SK-N-DZ (cell line): ENCODE data around the gene DEXI.
"Not testable (repeated sequence)": the region's sequence is repeated elsewhere in the genome, so short reads cannot be mapped to it uniquely, and the experiment has no call there.

Source experiments
- DNase-seq: peaks from one replicate; pipeline ENCODE4 v3.0.0-alpha.2; 2015; ENCODE audit warnings: low spot score

Gene DEXI

DNA sequence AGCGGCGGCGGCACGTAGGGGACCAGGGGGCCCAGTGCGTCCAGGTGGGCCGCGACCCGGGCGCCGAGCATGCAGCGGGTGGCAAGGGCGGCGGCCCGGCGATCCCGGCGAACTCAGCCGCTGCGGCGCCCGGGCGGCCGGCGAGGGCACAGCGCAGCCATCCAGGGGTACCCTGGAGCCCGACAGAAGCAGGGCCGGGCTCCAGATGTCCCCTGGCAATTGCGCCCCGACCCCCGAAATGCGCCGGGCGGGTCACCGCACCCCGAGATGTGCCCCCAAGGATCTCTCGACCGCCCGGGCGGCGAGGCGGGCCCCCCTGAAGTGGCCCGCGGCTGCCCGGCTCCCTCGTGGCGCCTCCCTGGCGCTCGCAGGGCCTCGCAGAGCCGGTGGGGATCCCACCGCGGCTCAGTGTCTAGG, 325 bp downstream of the DEXI start:
- DNase-seq = not testable (repeated sequence)

DNA sequence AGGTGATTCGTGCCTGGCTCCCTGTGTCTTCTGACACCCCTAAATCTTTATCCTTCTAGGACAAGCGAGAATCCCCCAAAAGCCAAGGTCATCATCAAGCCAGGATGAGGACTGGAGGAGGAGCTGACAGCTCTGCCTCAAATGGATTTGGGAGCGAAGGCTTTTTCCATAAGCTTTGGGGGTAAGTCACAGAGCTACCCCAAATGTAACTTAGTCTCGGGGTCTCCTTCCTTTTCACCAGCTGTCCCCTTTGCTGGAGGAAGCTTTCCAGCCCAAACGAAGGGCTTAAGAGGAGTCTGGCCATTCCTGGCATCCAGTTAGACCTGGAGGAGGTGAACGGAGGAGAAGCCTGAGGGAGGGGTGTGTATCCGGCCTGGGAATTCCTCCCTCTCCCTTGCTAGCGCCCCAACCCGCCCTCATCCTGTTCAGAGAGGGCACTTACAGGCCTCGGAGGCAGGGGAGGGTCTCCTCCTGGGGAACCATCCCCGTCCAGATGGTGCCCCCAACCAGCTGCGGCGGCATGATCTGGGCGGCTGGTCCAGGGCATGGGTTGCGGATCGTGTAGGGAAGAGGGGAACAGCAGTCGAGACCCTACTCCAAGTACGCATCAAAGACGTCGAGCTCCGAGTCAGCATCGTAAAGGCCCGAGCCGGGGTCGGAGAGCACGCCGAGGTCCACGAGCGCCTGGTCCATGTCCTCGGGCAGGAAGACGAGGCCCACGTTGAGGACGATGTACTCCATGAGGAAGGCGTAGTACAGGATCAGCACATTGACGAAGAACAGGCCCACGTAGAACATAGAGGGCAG, 938 bp downstream of the DEXI start:
- DNase-seq = no peak

DNA sequence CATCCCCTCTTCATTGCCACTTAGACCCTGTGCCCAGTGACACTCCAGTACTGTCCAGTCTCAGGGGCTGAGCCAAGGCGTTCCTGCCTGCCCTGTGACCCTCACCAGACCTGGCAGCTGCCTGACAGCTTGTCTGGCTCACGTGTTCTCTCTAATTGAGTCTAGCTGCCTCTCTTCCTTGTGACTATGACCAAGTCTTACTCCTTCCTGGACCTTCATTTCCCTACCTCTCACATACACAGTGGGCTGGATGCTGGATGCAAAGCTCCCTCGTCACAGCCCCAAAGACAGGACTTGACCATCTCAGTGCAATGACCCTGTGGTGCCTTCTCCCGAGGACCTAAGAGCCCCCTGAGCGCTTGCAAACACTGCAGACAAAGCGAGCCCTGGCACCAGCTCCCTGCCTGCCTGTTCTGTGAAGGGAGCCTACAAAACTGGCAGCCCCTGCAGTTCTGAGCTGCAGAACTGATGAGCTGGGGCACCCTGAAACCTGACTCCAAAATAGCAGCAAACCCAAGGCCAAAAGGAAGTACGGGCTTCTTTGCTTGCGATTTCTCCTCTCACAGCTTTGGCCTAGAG, 1.7 kb downstream of the DEXI start:
- no peak for DNase-seq

DNA sequence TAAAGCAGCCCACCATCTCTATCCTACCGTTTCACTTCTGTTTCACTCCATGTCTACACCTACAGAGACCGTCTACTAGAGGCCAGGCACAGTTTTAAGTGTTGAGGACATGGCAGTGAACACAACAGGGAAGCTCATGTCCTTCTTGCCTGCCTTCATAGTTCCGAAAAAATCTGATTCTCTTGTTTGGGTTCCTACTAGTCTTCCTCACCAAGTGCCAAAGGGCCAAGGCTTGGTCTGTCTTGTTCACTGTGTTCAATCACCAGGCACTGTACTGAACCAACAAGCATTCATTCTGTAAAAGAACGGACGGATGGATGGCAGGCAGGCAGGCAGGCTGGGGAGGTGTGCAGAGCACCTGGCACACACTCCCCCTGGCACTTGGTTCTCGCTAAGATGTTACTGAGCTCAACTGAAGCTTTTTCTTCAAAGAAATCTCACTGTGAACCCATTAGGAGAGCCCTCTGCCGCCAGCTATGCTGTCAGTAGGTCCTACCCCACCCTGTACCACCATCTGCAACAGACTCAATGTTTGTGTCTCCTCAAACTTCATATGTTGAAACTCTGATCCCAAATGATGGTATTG, 2.5 kb downstream of the DEXI start:
- no peak for DNase-seq

DNA sequence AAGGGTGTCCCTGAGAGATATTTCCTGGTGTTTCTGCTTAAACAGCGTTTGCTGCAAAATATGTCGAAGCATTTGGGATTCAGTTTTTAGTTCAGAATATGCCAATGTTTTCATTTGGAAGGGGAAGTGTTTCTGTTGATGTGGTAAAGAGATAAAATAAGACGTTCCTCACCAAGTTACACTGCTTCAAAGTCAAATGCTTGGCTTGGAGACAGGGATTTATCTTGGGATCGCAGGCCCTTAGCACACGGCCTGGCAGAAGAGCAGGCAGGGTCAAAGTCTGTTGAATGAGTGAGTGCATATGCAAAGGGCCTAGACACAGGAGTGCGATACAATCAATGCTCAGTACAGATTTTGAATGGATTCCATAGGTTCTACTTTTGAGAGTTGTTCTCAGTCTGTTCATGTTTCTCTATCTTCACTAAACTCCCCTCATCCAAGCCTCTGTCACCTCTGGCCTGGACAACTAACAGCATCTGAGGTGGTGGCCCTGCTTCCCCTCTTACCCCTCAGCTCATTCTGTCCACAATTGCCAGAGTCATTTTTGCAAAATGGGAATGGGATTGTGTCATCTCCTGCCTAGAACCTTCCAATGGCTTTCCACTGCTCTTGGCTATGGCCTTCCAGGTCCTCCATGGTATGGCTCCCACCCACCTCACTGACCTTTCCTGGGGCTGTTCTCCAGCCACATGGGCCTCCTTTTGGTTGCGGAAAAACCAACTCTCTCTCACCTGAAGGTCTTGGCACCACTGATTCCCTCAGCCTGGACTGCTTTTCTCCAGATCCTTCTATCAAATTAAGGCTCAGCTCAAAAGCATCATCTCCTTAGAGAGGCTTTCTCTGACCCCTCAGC, 3.2 kb downstream of the DEXI start:
- no peak for DNase-seq

DNA sequence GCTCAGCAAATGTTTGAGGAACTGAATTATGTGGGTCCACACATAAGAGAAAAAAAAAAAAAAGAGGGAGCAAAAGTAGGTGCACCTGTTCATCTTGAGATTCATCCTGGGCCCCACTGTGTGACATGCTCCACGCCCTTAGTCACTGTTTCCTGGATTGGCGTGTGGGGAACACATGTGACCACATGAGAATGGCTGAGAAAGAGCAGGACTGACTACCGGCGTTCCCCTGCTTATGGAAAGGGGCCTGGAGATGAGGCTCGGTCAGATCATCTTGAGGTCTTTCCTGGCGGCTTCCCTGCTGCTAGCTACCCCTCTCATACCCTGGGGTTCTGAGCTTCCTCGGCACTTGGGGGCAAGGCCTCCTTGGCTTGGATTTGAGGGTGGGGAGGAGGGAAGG, 3.9 kb downstream of the DEXI start:
- no peak for DNase-seq

DNA sequence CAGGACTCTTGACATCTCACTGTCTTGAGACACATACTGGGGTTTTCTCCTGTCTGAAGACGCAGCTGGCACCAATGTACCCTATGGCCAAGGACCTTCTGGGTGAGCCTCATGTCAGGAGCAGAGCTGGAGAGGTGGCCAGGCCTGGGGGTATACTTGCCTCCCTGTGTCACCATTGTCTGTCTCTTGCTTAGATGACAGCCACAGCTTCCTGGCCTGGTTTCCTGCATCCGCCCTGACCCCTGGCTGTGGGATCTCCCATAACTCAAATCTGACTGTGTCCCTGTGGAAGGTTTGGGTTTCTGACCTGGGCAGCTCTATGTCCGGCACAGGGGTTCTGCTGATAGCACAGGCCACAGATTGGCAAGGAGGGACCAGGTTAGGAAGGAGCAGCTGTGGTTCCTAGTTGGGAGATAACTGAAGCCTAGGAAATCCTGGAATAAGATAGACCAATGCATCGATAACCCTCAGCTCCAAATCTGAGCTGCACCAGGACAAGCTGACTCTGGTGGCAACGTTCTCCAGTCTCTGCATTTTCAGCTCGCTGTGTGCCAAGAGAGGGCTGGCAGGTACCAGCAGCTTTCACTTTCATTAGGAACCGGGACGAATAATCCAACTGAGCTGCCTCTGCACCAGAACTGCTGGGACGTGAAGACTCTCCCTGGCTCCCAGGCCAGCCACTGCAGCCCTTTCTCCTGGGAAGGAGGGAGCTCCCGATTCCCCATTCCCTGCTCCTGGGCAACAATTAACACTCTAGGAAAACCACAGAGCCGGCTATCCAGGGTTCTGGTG, 5.0 kb downstream of the DEXI start:
- DNase-seq = no peak

DNA sequence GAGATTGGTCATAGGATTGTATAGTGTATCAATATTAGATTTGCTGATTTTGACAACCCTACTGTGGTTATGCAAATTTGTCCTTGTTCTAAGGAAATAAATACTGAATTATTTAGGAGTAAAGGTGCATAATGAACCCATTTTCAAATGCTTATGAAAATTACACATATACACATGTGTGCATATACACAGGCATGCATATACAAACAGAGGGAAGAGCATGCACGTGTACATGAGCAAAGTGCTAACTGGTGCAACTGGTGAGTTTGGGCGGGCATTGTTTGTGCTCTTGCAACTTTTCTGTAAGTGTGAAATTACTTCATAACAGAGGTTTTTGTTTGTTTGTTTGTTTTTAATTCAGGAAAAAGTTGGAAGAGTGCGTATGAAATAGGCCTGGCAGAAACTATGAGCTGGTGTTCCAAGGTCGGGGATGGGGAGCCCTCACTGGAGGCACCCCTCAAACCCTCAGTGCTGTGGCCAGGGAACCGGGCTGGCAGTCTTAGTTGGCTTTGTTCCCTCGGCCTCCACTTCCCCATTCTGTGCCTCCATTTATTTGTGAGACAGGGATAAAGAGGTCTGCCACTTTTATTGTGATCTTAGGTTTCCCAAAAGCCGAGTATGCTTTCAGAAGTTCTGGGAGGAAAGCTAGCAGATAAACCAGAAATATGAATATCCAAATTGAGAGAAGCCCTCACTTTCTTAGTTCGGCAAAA, 5.8 kb downstream of the DEXI start:
- DNase-seq = no peak

DNA sequence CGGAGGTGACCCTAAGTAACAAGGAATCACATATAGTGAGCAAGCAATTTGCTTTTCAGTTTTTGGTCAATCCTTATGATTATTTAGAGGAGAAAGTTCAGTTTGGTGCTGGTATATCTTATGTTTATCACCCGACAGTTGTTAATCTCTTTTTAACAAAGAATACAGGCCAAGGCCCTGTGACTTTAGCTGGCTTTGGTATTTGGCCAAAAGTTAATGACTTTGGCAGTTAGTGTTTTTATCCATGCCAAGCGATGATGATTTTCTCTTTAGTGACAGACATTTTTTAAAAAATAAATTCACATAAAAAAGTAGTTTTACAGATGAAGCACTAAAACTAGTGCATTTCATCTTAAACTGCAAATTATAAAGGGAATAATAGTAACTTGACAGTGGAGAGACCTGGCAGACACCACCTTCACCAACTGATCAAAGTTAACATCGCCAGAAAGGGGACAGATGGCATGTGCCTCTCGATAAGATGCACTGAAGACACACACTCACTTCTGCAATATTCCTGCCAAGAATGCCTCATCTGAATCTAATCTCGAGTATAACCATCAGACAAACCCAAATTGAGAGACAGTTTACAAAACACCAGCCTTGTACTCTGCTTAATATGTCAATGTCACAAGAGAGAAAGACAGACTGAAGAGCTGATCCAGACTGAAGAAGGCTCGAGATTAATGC, 6.9 kb downstream of the DEXI start:
- DNase-seq = no peak

DNA sequence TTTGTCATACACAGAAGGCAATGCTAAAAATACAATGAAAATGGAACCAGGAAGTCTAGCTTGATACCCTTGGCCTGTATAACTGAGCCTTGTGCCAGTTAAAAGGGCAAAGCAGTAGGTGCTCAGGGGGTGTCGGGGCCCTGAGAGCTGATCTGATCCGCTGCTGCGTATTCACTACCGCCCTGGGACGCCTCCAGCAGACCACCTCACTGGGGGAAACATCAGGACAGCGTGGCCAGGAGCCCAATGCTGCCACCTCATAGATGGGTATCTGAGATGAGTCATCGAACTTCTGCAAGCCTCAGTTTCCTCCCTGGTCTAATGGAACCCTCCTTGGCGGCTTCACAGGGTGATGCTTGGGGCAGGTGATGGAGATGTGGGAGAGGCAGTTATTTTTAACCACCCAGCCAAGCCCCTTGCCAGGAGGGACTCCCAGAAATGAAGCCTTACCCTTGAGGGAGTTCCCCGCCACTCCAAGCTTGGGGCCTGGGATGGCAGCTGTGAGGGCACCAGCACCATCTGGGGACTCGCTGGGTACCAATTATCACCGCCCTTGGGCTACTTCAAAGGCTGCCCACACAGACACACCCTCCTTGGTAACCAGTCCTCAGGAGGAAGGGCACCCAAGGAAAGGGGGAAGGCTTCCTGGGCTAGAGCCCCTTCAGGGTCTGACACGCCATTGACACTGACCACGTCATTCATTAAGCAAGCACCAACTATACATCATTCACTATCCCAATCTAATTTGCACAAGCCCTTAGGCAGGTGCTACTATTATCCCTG, 7.8 kb downstream of the DEXI start:
- no peak for DNase-seq

DNA sequence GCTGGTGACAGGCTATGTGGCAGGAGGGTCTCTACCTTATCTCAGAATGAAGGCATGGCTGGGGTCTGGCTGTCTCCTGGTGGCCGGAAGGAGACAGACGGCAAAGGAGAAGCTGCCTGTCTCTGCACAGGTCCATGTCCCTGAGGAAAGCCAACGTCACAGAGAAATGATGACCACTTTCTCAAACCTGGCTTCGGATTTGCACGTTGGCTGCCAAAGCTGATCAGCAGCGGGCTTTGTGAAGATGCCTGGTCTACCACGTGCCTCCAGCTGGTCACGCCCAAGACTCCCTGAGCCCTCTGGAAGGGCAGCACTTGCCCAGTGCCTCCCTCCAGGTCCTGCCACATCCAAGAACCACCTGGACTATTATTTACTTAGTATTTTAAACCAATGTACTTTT, 8.4 kb downstream of the DEXI start:
- DNase-seq = no peak

DNA sequence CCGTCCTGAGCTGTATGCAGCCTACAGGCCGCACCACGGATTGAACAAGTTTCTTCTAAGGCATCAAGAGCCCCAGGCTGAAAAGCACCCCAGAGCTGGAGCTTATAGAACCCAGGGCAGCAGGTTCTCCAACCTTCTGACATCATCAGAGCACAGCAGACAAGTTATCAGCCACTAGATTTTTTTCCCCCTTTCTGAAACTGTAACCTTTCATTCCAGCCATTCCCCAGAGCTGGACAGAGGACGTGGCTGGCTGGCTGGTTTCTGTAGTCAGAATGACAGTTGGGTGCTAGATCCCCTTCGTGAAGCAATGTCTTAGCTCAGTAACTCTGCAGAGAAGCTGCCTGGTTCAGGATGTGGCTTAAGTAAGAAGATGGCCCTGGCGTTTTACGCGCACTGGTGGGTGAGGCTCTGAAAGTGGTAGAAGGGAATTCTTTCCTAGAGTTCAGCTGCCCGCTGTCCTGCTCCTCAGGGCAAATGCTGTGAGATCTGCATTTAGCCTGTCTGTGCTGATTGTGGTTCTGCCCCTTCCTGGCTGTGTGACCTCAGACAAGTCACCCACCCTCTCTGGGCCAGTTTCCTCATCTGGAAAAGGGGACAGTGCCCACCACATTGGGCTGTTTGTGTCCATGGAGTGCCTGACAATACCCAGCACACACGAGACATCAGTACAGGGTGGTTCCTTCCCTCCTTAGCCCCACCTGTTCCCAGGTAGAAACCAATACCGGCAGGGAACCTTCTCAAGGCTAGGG, 9.1 kb downstream of the DEXI start:
- DNase-seq = no peak

DNA sequence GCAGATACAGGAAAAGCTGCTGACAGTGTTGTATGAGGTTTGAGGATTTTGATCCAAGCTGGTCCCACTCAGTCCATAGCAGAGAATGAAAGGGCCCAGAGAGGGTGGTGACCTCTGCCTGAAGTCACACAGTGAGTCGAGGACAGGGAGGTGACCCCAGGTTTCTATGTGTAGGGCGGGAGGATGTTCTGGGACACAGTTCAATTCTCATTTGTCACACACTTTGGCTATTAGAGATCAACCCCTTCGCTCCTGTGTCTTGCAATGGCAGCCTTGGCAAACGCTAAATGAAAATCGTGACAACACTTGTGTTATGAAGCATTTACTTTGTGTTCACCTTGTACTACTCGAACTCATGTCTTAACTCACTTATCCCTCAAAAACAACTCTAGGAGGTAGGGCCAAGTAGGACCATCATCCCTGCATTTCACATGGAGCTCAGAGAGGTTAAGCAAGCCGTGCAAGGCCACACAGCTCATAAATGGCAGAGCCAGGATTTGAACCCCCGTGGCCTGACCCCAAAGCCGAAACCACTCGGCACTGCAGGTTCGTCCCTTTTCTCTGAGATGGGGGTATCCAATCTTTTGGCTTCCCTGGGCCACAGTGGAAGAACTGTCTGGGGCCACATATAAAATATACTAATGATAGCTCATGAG, 10.2 kb downstream of the DEXI start:
- DNase-seq = no peak

DNA sequence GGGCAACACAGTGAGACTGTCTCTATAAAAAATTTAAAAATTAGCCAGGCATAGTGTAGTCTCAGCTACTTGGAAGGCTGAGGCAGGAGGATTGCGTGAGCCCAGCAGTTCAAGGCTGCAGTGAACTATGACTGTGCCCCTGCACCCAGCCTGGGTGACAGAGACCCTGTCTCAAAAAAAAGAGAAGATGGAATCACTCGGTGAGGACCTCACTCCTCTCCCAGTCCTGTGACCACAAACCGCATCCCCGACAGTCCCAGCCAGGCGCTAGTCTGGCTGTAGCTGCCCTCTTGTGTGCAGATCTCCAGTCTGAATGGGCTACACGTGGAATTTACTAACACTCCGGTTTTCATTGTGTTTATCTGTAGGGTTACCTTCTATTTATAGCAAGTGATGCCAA, 11.1 kb downstream of the DEXI start:
- DNase-seq = no peak

DNA sequence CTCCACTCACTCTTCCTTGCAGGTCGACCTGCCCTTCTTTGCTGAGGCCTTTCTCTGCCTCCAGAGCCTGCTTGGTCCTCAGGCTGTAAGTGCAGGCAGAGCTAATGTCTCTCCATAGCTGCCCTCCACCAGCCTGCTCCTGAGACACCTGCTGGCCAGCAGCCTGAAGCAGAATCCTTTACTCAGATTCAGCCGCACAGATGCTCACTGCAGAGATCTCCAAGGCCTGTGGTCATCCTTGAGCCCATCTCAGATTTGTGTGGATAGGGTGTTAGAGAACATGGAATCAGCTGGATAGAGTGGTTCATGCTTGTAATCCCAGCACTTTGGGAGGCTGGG, 11.5 kb downstream of the DEXI start:
- DNase-seq = no peak

DNA sequence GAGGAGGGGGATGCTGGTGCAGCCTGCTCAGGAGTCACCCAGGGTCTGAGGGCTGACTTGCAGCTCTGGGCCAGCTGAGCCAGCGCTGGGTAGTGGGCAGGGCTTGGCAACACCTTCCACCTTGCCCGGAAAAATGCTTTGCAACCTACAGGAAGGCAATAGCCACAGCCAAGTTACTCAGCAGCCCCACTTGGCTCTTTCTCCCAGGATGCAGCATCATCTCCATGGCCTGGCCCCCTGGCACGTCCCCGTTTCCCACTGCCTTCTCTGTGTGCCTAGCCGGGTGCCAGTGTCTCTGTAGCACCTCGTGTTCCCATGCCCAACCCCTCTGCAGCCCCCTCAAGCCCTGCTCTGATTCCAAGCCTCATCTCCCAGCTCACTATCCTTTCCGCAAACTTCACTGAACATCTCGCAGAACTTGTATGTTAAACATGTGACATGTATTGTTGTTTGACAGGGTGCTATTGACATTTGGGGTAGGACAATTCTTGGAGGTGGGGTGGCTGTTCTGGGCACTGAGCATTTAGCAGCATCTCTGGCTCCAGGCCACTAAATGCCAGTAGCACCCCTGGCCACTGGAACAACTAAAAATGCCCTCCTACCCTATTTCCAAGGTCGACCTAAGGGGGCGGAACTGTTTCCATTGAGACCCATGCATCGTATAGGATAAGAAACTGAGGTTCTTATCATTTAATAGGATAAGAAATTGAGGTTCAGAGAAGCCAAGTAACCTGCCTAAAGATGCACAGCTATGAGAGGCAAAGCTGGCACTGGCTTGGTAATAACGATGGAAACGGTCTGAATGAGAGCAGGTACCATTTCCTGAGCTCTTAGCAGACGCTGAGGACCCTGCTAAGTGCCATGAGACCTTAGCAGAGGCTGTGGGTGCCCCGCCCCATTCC, 12.2 kb downstream of the DEXI start:
- DNase-seq = no peak

DNA sequence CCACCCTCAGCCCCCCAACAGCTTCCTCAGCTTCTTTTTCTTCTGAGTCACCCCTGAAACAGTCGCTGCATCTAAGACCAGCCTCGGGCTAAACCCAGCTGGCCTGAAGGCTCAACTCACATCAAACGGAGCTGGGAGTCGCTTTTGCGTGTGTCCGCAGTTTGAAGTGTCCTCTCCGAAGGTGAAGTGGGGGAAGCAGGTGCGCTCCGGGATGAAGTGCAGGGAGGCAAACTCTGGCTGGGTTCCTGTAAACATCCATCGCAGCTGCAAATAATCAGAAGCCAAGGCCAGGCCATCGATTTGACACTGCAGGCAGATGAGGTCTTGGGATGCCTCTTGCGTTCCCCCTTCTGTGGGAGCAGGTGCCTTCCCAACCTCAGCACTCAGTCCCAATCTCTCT, 13.2 kb downstream of the DEXI start:
- not testable (repeated sequence) for DNase-seq
